H1 (cell line): ENCODE results near the gene IL1RAPL1. TPM values are rescaled to one million over a fixed set of nuclear protein-coding genes. Genes with fewer than 3 reads are reported as not detected.

Source experiments
- CTCF ChIA-PET: fragments of 300-600 bp; sonication (Branson Sonifier 250); formaldehyde crosslinking; loops from one replicate; lab custom pipeline; 2021; ENCODE audit not compliant: partially characterized antibody; lab: Charles Lee
- POLR2A ChIA-PET: fragments of 300-600 bp; sonication (Branson Sonifier 250); formaldehyde crosslinking; loops from one replicate; lab custom pipeline; 2021; ENCODE audit warnings: inconsistent platforms; ENCODE audit not compliant: partially characterized antibody; lab: Charles Lee
- DNase-seq, 2 experiments: peaks; one replicate each; pipeline versions ENCODE4 v3.0.0 to v3.0.0-alpha.2; 2010 to 2022; ENCODE audit warnings: low spot score in 2 of 2, low read depth in 1 of 2, mixed read lengths in 1 of 2
- FAIRE-seq: peaks from 2 replicates; lab custom pipeline; 2011; peaks lifted over from hg19 to GRCh38; lab: Jason Lieb, UNC
- H2AFZ ChIP-seq: 2 replicates; pipeline ENCODE4 v1.8.1; 2012; ENCODE audit warnings: low read length, inconsistent platforms
- H2AK5ac ChIP-seq: 2 replicates; pipeline ENCODE4 v1.6.1; 2013; ENCODE audit warnings: low read depth, low read length
- H2BK120ac ChIP-seq: replicated peaks from 2 replicates; pipeline ENCODE3; 2013; ENCODE audit warnings: low read depth, low read length, inconsistent platforms
- H2BK12ac ChIP-seq: 2 replicates; pipeline ENCODE4 v1.6.1; 2013; ENCODE audit warnings: low read depth, low read length
- H2BK15ac ChIP-seq: 2 replicates; pipeline ENCODE4 v1.6.1; 2013; ENCODE audit warnings: low read length
- H2BK20ac ChIP-seq: 2 replicates; pipeline ENCODE4 v1.6.1; 2013; ENCODE audit warnings: low read length
- H2BK5ac ChIP-seq: 2 replicates; pipeline ENCODE4 v1.6.1; 2013; ENCODE audit warnings: low read depth, low read length
- H3K14ac ChIP-seq: 2 replicates; pipeline ENCODE4 v1.6.1; 2013; ENCODE audit warnings: inconsistent platforms; ENCODE audit not compliant: insufficient read length
- H3K18ac ChIP-seq: 2 replicates; pipeline ENCODE4 v1.6.1; 2013; ENCODE audit warnings: low read length; ENCODE audit errors: extremely low read depth
- H3K23ac ChIP-seq: 2 replicates; pipeline ENCODE4 v1.6.1; 2013; ENCODE audit warnings: inconsistent platforms; ENCODE audit not compliant: insufficient read length
- H3K23me2 ChIP-seq: 2 replicates; pipeline ENCODE4 v1.6.1; 2013; ENCODE audit warnings: low read depth, low read length
- H3K27ac ChIP-seq: 2 replicates; pipeline ENCODE4 v1.6.1; 2011; ENCODE audit warnings: low read depth, low read length, inconsistent platforms
- H3K27me3 ChIP-seq, 4 experiments: replicated peaks in 1 of 4; 1 replicate in 1 of 4; 2 replicates in 3 of 4; pipeline versions ENCODE4 v1.6.1 to v1.8.1; 2011 to 2013; ENCODE audit warnings: low read length in 3 of 4, mild to moderate bottlenecking in 3 of 4, inconsistent platforms in 2 of 4, mixed read lengths in 2 of 4, moderate library complexity in 1 of 4; ENCODE audit not compliant: control insufficient read depth in 3 of 4, insufficient read depth in 3 of 4; ENCODE audit errors: extremely low read depth in 1 of 4
- H3K36me3 ChIP-seq, 4 experiments: 2 replicates each; pipeline versions ENCODE4 v1.6.1 to v1.8.1; 2011 to 2013; ENCODE audit warnings: mild to moderate bottlenecking in 4 of 4, low read length in 3 of 4, moderate library complexity in 2 of 4, control low read depth in 1 of 4, inconsistent platforms in 1 of 4; ENCODE audit not compliant: insufficient read depth in 4 of 4, control insufficient read depth in 2 of 4
- H3K4ac ChIP-seq: replicated peaks from 2 replicates; pipeline ENCODE3; 2013; ENCODE audit warnings: low read length, low read depth, mixed read lengths, inconsistent platforms; ENCODE audit not compliant: insufficient read length
- H3K4me1 ChIP-seq, 4 experiments: replicated peaks in 1 of 4; 1 replicate in 1 of 4; 2 replicates in 3 of 4; pipeline versions ENCODE4 v1.6.1 to v1.8.1; 2011 to 2013; ENCODE audit warnings: low read length in 3 of 4, inconsistent platforms in 2 of 4, mixed read lengths in 1 of 4; ENCODE audit not compliant: insufficient read depth in 4 of 4, control insufficient read depth in 3 of 4
- H3K4me2 ChIP-seq, 2 experiments: 2 replicates each; pipeline versions ENCODE4 v1.6.1 to v1.8.1; 2011 to 2013; ENCODE audit warnings: low read depth in 2 of 2, low read length in 2 of 2, control low read depth in 1 of 2, inconsistent platforms in 1 of 2, mild to moderate bottlenecking in 1 of 2; ENCODE audit not compliant: insufficient read depth in 1 of 2
- H3K4me3 ChIP-seq, 4 experiments: fragments of 200-600, 300-600 bp in 1 of 4; sonication (generic), shearing (Covaris generic), sonication (Bioruptor Twin) in 1 of 4; 2 replicates each; pipeline versions ENCODE4 v1.5.1 to v1.8.1; 2011 to 2016; ENCODE audit warnings: low read length in 4 of 4, low read depth in 3 of 4, control low read depth in 2 of 4, inconsistent platforms in 2 of 4, mild to moderate bottlenecking in 2 of 4, mixed read lengths in 1 of 4, moderate library complexity in 1 of 4; ENCODE audit not compliant: insufficient read depth in 2 of 4; ENCODE audit errors: extremely low read depth in 1 of 4
- H3K56ac ChIP-seq: replicated peaks from 2 replicates; pipeline ENCODE3; 2013; ENCODE audit warnings: low read depth, mild to moderate bottlenecking, mixed read lengths, low read length, inconsistent platforms; ENCODE audit not compliant: insufficient read length
- H3K79me1 ChIP-seq: 2 replicates; pipeline ENCODE4 v1.6.1; 2013; ENCODE audit warnings: low read depth, low read length, control low read depth
- H3K79me2 ChIP-seq, 2 experiments: 2 replicates each; pipeline versions ENCODE4 v1.6.1 to v1.8.1; 2012 to 2013; ENCODE audit warnings: low read length in 2 of 2, mild to moderate bottlenecking in 2 of 2, inconsistent platforms in 1 of 2; ENCODE audit not compliant: insufficient read depth in 2 of 2, control insufficient read depth in 1 of 2
- H3K9ac ChIP-seq, 4 experiments: replicated peaks in 1 of 4; 1 replicate in 1 of 4; 2 replicates in 3 of 4; pipeline versions ENCODE4 v1.6.1 to v1.8.1; 2011 to 2013; ENCODE audit warnings: low read depth in 3 of 4, low read length in 3 of 4, control low read depth in 2 of 4, mild to moderate bottlenecking in 2 of 4, moderate library complexity in 2 of 4, inconsistent platforms in 1 of 4; ENCODE audit errors: extremely low read depth in 1 of 4
- H3K9me3 ChIP-seq, 2 experiments: 2 replicates each; pipeline versions ENCODE4 v1.6.1 to v1.8.1; 2012 to 2013; ENCODE audit warnings: mild to moderate bottlenecking in 2 of 2, moderate library complexity in 2 of 2, control low read depth in 1 of 2, inconsistent platforms in 1 of 2, low read depth in 1 of 2, low read length in 1 of 2, mixed read lengths in 1 of 2; ENCODE audit not compliant: insufficient read depth in 2 of 2
- H4K20me1 ChIP-seq, 2 experiments: replicated peaks in 1 of 2; 2 replicates each; pipeline versions ENCODE3 to v1.8.1; 2011 to 2013; ENCODE audit warnings: inconsistent platforms in 2 of 2, low read length in 2 of 2, mild to moderate bottlenecking in 1 of 2; ENCODE audit not compliant: insufficient read depth in 2 of 2, control insufficient read depth in 1 of 2
- H4K5ac ChIP-seq: 2 replicates; pipeline ENCODE4 v1.6.1; 2013; ENCODE audit warnings: low read length, low read depth, mixed read lengths, inconsistent platforms; ENCODE audit not compliant: insufficient read length
- H4K8ac ChIP-seq: 2 replicates; pipeline ENCODE4 v1.8.0; 2013; ENCODE audit warnings: mild to moderate bottlenecking, moderate library complexity, low read length, inconsistent platforms; ENCODE audit not compliant: insufficient read depth; ENCODE audit errors: extremely low read depth
- H4K91ac ChIP-seq: replicated peaks from 2 replicates; pipeline ENCODE3; 2013; ENCODE audit warnings: low read length, mixed read lengths, inconsistent platforms; ENCODE audit not compliant: insufficient read length
- ASH2L ChIP-seq: fragments of 200-600, 300-600 bp; sonication (generic); IDR thresholded peaks from one replicate; pipeline ENCODE4 v1.7.1; 2017; ENCODE audit warnings: low read length
- ATF2 ChIP-seq: IDR thresholded peaks from 2 replicates; pipeline ENCODE4 v1.6.1; 2012; ENCODE audit warnings: low read length, inconsistent platforms
- CBX5 ChIP-seq: fragments of 300-800, 300-1000 bp; sonication (generic); IDR thresholded peaks from 2 replicates; pipeline ENCODE4 v1.7.1; 2016; ENCODE audit warnings: antibody characterized with exemption, low read length, low read depth
- CREB1 ChIP-seq: IDR thresholded peaks from 2 replicates; pipeline ENCODE4 v1.6.1; 2012; ENCODE audit warnings: inconsistent platforms
- EP300 ChIP-seq, 2 experiments: IDR thresholded peaks; 1 replicate in 1 of 2; 2 replicates in 1 of 2; pipeline ENCODE4 v1.6.1; 2011 to 2012; ENCODE audit warnings: low read depth in 2 of 2, low read length in 2 of 2, mild to moderate bottlenecking in 2 of 2, borderline replicate concordance in 1 of 2, inconsistent platforms in 1 of 2, moderate library complexity in 1 of 2
- HDAC6 ChIP-seq: IDR thresholded peaks from one replicate; pipeline ENCODE4 v1.7.1; 2012; ENCODE audit warnings: low read depth, mild to moderate bottlenecking, inconsistent platforms, low read length, moderate library complexity
- NANOG ChIP-seq: IDR thresholded peaks from 2 replicates; pipeline ENCODE4 v1.6.1; 2011; ENCODE audit warnings: low read length, low read depth, mild to moderate bottlenecking, inconsistent platforms; ENCODE audit not compliant: insufficient read depth, poor library complexity, severe bottlenecking
- NRF1 ChIP-seq: IDR thresholded peaks from 2 replicates; pipeline ENCODE4 v1.6.1; 2011; ENCODE audit warnings: mild to moderate bottlenecking, low read depth, low read length, improper control_type of control experiment
- SIRT6 ChIP-seq: IDR thresholded peaks from one replicate; pipeline ENCODE4 v1.7.1; 2012; ENCODE audit warnings: low read length, inconsistent platforms
- USF2 ChIP-seq: IDR thresholded peaks from 2 replicates; pipeline ENCODE4 v1.6.1; 2011; ENCODE audit warnings: low read length, improper control_type of control experiment
- WGBS, 2 experiments: shearing (Covaris generic) in 1 of 2; methylation state at CpG; one replicate each; pipeline versions ENCODE4 v1.1.6 to v1.1.7; 2013 to 2015; ENCODE audit warnings: low lambda C conversion rate in 2 of 2, mixed read lengths in 2 of 2, inconsistent platforms in 1 of 2, low coverage in 1 of 2, missing lambda C conversion rate in 1 of 2; ENCODE audit not compliant: insufficient replicate concordance in 2 of 2, insufficient coverage in 1 of 2, insufficient read length in 1 of 2; ENCODE audit errors: extremely low coverage in 1 of 2, missing lambda C conversion rate in 1 of 2; 5-methylcytosine and 5-hydroxymethylcytosine counted together
- polyA plus RNA-seq, 7 experiments: library from polyadenylated mRNA; depleted of rRNA in 3 of 7; stranded (reverse) in 5 of 7; unstranded in 2 of 7; fragments of >200 nt in 5 of 7; fragments of 200-250 nt in 2 of 7; gene quantifications; 1 replicate in 5 of 7; 2 replicates in 1 of 7; 4 replicates in 1 of 7; pipeline versions ENCODE4 v1.2.1 to v1.2.3, GENCODE V29; 2011 to 2013; ENCODE audit warnings: missing spikeins in 2 of 7, mixed read lengths in 2 of 7
- total RNA-seq: library from RNA; stranded (reverse); fragmentation: NEBNext Ultra II Directional; extraction: Animal tissue kit (Norgen Biotek cat#: 25700); gene quantifications from 2 replicates; pipeline ENCODE4 v1.2.1, GENCODE V29; 2021

The IL1RAPL1 gene
- total and polyA plus RNA-seq, 2 of the 8 experiments (the other 6 are each of a cell fraction or from before 2014, with no cell fraction given), result 0.11 to 0.35 TPM

- Histone ChIP-seq H2AFZ (no peak overlapping the region), H3K4ac (no peak overlapping the region), H4K20me1 (no peaks in the 10 kb centered on the region), H3K4me1 (no peaks in the 10 kb centered on the region), H3K23ac (no peak overlapping the region), H2BK120ac (no peak overlapping the region), H2BK20ac (no peak overlapping the region), H2BK5ac (no peak overlapping the region), H2BK12ac (no peak overlapping the region), H3K79me2 (no peaks in the 10 kb centered on the region), H2AK5ac (no peak overlapping the region), H3K27ac (no peak overlapping the region), H3K9ac (no peak overlapping the region), H4K5ac (no peak overlapping the region), H4K8ac (no peak overlapping the region), H3K4me2 (no peak overlapping the region), H3K27me3 (no peaks in the 10 kb centered on the region)
- 91% methylated on average over 2 of the region's 2 CpGs; no CpG with 5 or more reads in 1 of the 2 experiments for WGBS, 2 experiments
- DNase-seq, result no peak
- no peak for TF ChIP-seq NRF1
- TF ChIP-seq ASH2L, result no peak
- no peak for TF ChIP-seq CBX5
- TF ChIP-seq SIRT6, result no peak
- no peak for TF ChIP-seq USF2
- no peak for TF ChIP-seq NANOG
- no peak for TF ChIP-seq ATF2
- TF ChIP-seq CREB1, result no peak
- no peak for TF ChIP-seq EP300 (IDR thresholded peaks at IDR 0.05; ENCODE audit: borderline replicate concordance in 1 of 2, low read depth in 2 of 2, low read length in 2 of 2)
- TF ChIP-seq HDAC6, result no peak
- TF ChIP-seq, all 59 proteins: peak for 0
- Histone ChIP-seq H3K79me1 (no peaks in the 10 kb centered on the region), H3K9me3 (no peaks in the 10 kb centered on the region), H2BK15ac (no peak overlapping the region), H3K36me3 (no peaks in the 10 kb centered on the region), H4K91ac (no peak overlapping the region), H3K56ac (no peak overlapping the region), H3K14ac (no peak overlapping the region), H3K23me2 (no peaks in the 10 kb centered on the region), H3K4me3 (no peak overlapping the region), H3K18ac (no peak overlapping the region)
- no peak for FAIRE-seq
- ChIA-PET POLR2A (no interaction called here), CTCF (interaction anchor here (0.7 kb wide), 1 partner anchor 1320 kb away, joined by 3 read pairs; no protein-coding TSS in a partner anchor)
These were observed 289.7 kb downstream of the IL1RAPL1 start for GRCh38 chrX:28876901-28877300.
